HG03064 (cell line): ENCODE results near the gene CRIP3.

ENCODE experiments used
- ATAC-seq: cut with Tn5 transposase; IDR thresholded peaks from one replicate; pipeline ENCODE4 v1.9.1; 2021; ENCODE audit warnings: low read depth; ENCODE audit not compliant: unreplicated experiment

Gene CRIP3

DNA sequence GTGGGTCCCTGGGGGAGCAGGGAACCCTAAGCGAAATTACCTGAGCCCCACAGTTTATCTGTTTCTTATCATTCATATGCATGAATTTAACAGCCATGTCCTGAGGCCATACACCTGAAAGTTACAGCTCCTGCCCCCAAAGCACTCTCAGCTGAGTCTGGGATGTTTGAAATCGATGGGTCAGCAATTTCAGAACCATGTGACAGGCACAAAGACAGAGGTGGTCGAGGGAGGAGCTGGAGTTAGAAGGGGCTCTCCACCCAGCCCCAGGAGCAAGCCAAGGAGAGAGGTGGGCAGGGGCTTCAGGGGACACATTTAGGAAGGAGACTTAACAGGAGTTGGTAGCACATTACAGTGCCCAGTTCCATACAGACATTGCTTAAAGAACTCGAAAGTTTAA is 50.4 kb downstream of the CRIP3 start:
- no peak for ATAC-seq

DNA sequence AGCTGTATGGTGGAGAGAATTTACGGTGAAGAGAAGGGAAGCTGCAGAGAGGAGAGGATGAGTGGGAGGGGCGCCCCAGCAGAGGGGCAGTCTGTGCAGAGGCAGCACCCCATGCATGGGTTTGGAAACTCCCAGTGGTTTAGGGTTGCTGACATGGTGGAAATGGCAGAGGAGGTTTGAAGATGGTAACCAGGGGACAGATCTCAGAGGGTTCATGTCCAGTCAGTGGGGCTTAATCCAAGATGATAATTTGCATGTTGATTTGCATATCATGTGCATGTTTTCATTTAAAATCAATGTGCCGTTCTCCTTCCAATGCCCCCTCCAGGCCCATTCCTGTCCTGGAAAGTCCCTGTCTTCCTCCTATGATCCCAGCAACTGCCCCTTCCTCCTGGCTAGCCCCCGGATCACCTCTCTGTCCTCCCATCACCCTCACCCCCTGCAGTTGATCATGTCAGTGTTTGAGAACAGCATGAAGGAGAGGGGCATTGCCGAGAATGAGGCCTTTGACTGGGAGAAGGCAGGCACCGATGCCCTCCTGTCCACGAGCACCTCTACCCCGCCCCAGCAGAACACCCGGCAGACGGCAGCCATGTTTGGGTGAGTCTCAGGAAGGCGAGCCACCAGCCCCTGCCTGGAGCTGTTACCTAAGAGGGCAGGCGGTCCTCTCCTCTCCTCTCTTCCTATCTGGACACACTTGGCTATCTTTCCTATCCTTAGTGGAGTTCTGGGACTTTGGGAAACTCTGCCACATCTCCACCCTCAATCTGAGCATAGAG is 51.1 kb downstream of the CRIP3 start:
- no peak for ATAC-seq

DNA sequence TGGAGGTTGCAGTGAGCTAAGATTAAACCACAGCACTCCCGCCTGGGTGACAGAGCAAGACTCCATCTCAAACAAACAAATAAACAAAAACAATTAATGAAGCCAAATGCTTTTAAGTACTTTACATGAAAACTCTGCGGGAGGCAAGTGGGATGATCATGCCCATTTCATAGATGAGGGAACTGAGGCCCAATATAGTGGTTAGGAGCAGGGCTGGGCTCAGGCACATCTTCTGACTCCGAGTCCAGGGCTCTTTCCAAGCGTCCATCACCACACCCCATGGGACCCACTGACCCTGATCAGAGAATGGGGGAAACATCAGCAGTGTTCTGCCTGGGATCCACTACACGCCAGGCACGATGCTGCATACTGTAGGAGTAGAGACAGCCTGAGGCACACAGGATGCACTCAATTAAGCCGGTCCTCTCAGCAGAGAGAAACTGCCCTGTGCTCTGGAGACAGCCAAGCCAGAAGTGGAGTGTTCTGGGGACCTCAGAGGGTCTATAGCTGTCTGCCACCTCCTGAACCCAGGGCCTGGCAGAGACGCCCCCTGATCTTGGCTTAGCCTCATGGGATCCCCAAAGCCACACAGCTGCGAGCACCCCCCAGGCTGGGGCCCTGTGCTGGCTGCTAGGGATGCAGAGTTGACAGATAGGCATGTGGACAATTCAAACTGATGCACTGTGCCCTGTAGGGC is 51.8 kb downstream of the CRIP3 start:
- no peak for ATAC-seq
